Suprapubic skin (tissue), 4 donors: ENCODE measurements around the gene DNASE1. TPM values are rescaled to one million over a fixed set of nuclear protein-coding genes. Genes with fewer than 3 reads are reported as not detected.

ENCODE experiments used
- DNase-seq, 2 donors: peaks; one replicate each; pipeline ENCODE4 v3.0.0-alpha.2; 2019; ENCODE audit warnings: low spot score in 2 of 2
- H3K27ac ChIP-seq: fragments of 200-600 bp; sonication (generic); one replicate; pipeline ENCODE4 v1.5.1; 2019
- H3K27me3 ChIP-seq: fragments of 200-600 bp; sonication (generic); one replicate; pipeline ENCODE4 v1.5.1; 2019
- H3K36me3 ChIP-seq: fragments of 200-600 bp; sonication (generic); one replicate; pipeline ENCODE4 v1.5.1; 2019
- H3K4me1 ChIP-seq: fragments of 200-600 bp; sonication (generic); one replicate; pipeline ENCODE4 v1.5.1; 2019
- H3K4me3 ChIP-seq: fragments of 200-600 bp; sonication (generic); one replicate; pipeline ENCODE4 v1.5.1; 2019; ENCODE audit warnings: mild to moderate bottlenecking
- H3K9me3 ChIP-seq: fragments of 200-600 bp; sonication (generic); one replicate; pipeline ENCODE4 v1.5.1; 2019
- EP300 ChIP-seq: sonication (generic); formaldehyde crosslinking; IDR thresholded peaks from one replicate; pipeline ENCODE4 v1.6.1; 2017; ENCODE audit warnings: antibody characterized with exemption
- POLR2A ChIP-seq, 2 donors: fragments of 450-650 bp; IDR thresholded peaks; one replicate each; pipeline ENCODE4 v1.6.1; 2017; ENCODE audit warnings: antibody characterized with exemption in 2 of 2, mild to moderate bottlenecking in 2 of 2, moderate library complexity in 2 of 2
- POLR2AphosphoS5 ChIP-seq, 3 donors: sonication (generic); formaldehyde crosslinking; IDR thresholded peaks; one replicate each; pipeline ENCODE4 v1.6.1; 2017; ENCODE audit warnings: antibody characterized with exemption in 3 of 3
- WGBS: methylation state at CpG from one replicate; pipeline ENCODE4 v1.1.5; 2018; 5-methylcytosine and 5-hydroxymethylcytosine counted together
- total RNA-seq, 4 donors: library from RNA; depleted of rRNA; stranded (reverse); fragments of >200 nt; gene quantifications; one replicate each; pipeline ENCODE4 v1.1.0, GENCODE V29; 2016
- TF ChIP-seq, protein P1 (sequence below), 2 donors: fragments of 200-600 bp in 1 of 2; fragments of 450-650 bp in 1 of 2; sonication (generic) in 1 of 2; IDR thresholded peaks; one replicate each; pipeline ENCODE4 v1.5.1; 2016 to 2019; ENCODE audit warnings: antibody characterized with exemption in 2 of 2, mild to moderate bottlenecking in 1 of 2, moderate library complexity in 1 of 2

The DNASE1 gene
- total RNA-seq, 4 donors from 2014 or later, result 11.0 to 32.7 (median 23.0) TPM

DNA sequence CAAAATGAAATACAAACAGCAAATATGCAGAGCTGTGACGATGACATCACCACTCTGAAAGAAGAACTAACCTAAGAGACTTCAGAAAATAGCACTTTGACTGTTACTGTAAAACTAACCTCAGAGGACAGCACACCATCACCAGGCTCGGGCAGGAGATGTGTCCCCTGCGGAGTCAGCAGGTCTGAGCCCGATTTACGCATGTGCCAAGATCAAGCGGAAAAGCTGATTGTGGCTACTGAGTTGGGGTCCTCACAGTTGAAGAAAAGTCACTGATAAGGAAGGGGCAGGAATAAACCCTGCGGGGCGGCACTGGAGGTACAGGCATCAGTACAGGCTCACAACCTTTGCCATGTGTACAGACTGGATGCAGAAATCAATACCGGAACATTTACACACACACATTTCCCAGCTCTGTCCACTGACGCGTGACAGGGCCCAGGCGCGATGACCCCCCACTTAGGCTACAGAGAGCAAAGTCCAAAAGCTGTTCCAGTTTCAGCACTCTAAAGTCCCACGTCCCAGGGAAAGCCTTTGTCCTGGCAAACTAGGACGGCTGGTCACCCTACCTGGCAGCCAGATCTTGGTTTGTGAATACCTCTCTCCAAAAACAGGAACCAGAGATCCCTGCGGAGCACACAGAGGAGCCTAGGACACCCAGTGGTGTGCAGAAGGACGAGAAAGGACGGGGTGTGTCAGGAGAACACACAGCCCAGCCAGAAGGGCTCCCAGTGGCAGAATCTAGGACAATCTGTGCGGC, 41.3 kb downstream of the DNASE1 start:
- DNase-seq, result no peak
- Histone ChIP-seq H3K4me1 (peaks cover 9% of the 10 kb centered on the region), H3K36me3 (no peaks in the 10 kb centered on the region), H3K27me3 (no peaks in the 10 kb centered on the region), H3K9me3 (no peaks in the 10 kb centered on the region), H3K4me3 (no peak overlapping the region), H3K27ac (no peak overlapping the region)
- TF ChIP-seq POLR2AphosphoS5 (IDR thresholded peaks at IDR 0.05) (no peak), POLR2A (IDR thresholded peaks at IDR 0.05) (no peak), EP300 (no peak)
- TF ChIP-seq, protein P1, sequence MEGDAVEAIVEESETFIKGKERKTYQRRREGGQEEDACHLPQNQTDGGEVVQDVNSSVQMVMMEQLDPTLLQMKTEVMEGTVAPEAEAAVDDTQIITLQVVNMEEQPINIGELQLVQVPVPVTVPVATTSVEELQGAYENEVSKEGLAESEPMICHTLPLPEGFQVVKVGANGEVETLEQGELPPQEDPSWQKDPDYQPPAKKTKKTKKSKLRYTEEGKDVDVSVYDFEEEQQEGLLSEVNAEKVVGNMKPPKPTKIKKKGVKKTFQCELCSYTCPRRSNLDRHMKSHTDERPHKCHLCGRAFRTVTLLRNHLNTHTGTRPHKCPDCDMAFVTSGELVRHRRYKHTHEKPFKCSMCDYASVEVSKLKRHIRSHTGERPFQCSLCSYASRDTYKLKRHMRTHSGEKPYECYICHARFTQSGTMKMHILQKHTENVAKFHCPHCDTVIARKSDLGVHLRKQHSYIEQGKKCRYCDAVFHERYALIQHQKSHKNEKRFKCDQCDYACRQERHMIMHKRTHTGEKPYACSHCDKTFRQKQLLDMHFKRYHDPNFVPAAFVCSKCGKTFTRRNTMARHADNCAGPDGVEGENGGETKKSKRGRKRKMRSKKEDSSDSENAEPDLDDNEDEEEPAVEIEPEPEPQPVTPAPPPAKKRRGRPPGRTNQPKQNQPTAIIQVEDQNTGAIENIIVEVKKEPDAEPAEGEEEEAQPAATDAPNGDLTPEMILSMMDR (IDR thresholded peaks at IDR 0.05), result no peak
- 93% methylated on average over 19 of the region's 19 CpGs for WGBS

DNA sequence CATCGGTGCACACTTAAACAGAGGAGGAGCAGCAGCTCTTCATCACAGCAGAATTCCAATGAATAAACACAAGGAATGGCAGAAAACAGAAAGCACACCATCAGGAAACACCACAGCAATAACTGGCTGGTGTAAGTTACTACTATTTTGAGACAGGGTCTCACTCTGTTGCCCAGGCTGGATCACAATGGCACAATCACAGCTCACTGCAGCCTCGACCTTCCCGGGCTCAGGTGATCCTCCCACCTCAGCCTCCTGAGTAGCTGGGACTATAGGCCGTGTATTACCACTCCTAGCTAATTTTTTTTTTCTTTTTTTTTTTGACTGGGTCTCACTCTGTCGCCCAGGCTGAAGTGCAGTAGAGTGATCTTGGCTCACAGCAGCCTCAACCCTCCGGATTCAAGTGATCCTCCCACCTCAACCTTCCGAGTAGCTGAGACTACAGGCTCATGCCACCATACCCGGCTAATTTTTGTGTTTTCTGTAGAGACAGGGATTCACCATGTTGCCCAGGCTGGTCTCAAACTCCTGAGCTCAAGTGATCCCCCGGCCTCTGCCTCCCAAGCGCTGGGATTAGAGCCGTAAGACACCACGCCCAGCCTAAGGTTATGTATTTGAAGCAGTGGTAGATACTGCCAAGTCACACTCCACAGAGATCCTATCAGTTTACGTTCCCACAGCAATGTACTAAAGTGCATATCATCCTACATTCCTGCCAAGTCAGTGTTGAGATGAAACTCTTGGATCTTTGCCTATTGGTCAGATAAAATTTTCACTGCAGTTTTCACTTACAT, 42.1 kb downstream of the DNASE1 start:
- TF ChIP-seq, protein P1 (IDR thresholded peaks at IDR 0.05), result no peak
- TF ChIP-seq POLR2A (IDR thresholded peaks at IDR 0.05) (no peak), EP300 (no peak), POLR2AphosphoS5 (IDR thresholded peaks at IDR 0.05) (no peak)
- WGBS, result 64% methylated on average over 13 of the region's 13 CpGs
- no peak overlapping the region for H3K4me3 ChIP-seq
- H3K27ac ChIP-seq, result no peak overlapping the region
- H3K9me3 ChIP-seq, result no peaks in the 10 kb centered on the region
- H3K27me3 ChIP-seq, result no peaks in the 10 kb centered on the region
- peaks cover 4% of the 10 kb centered on the region for H3K4me1 ChIP-seq
- DNase-seq, result no peak
- H3K36me3 ChIP-seq, result no peaks in the 10 kb centered on the region

DNA sequence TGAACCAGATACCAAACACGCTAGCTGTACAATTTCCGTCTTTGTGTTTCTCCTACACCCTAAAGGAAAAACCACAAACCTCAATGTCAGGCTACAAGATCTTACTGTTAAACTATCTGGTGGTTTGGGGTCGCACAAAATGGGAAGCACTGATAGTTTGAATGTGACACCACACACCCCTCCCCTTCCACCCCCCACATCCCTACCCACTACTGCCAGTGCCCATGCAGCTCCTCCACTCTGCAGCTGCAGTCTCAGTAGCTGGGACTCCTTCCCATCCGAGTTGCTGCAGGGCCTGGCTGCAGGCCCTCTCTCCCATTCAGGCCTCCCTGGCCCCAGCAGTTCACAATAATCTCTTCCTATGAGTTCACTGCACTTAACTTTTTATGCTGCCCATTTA, 44.5 kb downstream of the DNASE1 start:
- Histone ChIP-seq H3K4me1 (peaks cover 4% of the 10 kb centered on the region), H3K27ac (no peak overlapping the region), H3K36me3 (peaks cover 8% of the 10 kb centered on the region), H3K27me3 (no peaks in the 10 kb centered on the region), H3K4me3 (no peak overlapping the region), H3K9me3 (no peaks in the 10 kb centered on the region)
- no peak for DNase-seq
- TF ChIP-seq, protein P1 (IDR thresholded peaks at IDR 0.05), result no peak
- TF ChIP-seq POLR2A (IDR thresholded peaks at IDR 0.05), result no peak
- no peak for TF ChIP-seq EP300
- TF ChIP-seq POLR2AphosphoS5 (IDR thresholded peaks at IDR 0.05), result no peak
- 59% methylated on average over 4 of the region's 4 CpGs for WGBS

DNA sequence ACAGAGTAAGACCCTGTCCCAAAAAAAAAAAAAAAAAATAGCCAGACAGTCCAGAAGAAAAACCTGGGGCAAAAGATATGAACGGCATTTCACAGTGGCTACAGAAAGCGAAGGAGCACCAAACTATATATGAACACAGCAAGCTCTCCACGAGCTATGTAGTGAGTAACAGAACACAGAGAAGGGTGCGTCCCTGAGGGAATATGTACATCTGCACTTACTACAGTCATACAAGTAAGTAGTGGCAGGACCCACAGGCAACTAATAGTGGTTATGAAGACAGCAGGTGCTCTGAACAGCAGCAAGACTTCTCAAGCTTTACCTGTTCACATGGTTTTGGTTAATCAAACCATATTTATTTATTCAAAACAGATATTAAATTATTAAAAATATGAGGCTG, 47.0 kb downstream of the DNASE1 start:
- Histone ChIP-seq H3K9me3 (no peaks in the 10 kb centered on the region), H3K36me3 (peaks cover 8% of the 10 kb centered on the region), H3K27me3 (no peaks in the 10 kb centered on the region), H3K4me1 (peaks cover under 1% of the 10 kb centered on the region), H3K4me3 (no peak overlapping the region), H3K27ac (no peak overlapping the region)
- 81% methylated on average over 4 of the region's 4 CpGs for WGBS
- TF ChIP-seq, protein P1 (IDR thresholded peaks at IDR 0.05), result no peak
- no peak for TF ChIP-seq POLR2AphosphoS5 (IDR thresholded peaks at IDR 0.05)
- TF ChIP-seq POLR2A (IDR thresholded peaks at IDR 0.05), result no peak
- TF ChIP-seq EP300, result no peak
- DNase-seq, result no peak

DNA sequence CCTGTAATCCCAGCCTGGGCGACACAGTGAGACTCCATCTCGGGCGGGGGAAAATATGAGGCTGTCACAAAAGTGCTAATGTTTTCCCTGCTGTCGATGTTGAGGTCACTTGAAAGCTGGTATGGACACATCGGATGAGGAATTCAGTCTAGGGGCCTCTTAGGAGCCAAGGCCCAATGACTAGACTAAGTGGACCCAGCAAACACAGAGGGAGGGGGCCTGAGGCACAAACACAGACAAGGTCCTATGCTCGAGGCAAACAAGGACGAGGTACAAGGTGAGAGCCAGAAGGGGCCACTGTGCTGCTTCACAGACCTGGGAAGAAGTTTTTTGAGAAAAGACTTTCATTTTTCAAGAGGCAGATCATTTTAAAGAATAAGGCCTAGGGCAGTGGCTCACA, 47.6 kb downstream of the DNASE1 start:
- Histone ChIP-seq H3K4me1 (no peaks in the 10 kb centered on the region), H3K27me3 (no peaks in the 10 kb centered on the region), H3K4me3 (no peak overlapping the region), H3K9me3 (no peaks in the 10 kb centered on the region), H3K27ac (no peak overlapping the region), H3K36me3 (peaks cover 8% of the 10 kb centered on the region)
- TF ChIP-seq POLR2AphosphoS5 (IDR thresholded peaks at IDR 0.05) (no peak), POLR2A (IDR thresholded peaks at IDR 0.05) (no peak), EP300 (no peak)
- TF ChIP-seq, protein P1 (IDR thresholded peaks at IDR 0.05), result no peak
- no peak for DNase-seq
- whole genome bisulfite sequencing, result 93% methylated on average over 7 of the region's 7 CpGs
